H1 (cell line): Measurements from ENCODE around the gene OSCAR. TPM values are rescaled to one million over a fixed set of nuclear protein-coding genes. Genes with fewer than 3 reads are reported as not detected.

Experiments
- CTCF ChIA-PET: fragments of 300-600 bp; sonication (Branson Sonifier 250); formaldehyde crosslinking; loops from one replicate; lab custom pipeline; 2021; ENCODE audit not compliant: partially characterized antibody; lab: Charles Lee
- POLR2A ChIA-PET: fragments of 300-600 bp; sonication (Branson Sonifier 250); formaldehyde crosslinking; loops from one replicate; lab custom pipeline; 2021; ENCODE audit warnings: inconsistent platforms; ENCODE audit not compliant: partially characterized antibody; lab: Charles Lee
- DNase-seq, 2 experiments: peaks; one replicate each; pipeline versions ENCODE4 v3.0.0 to v3.0.0-alpha.2; 2010 to 2022; ENCODE audit warnings: low spot score in 2 of 2, low read depth in 1 of 2, mixed read lengths in 1 of 2
- FAIRE-seq: peaks from 2 replicates; lab custom pipeline; 2011; peaks lifted over from hg19 to GRCh38; lab: Jason Lieb, UNC
- H2AFZ ChIP-seq: 2 replicates; pipeline ENCODE4 v1.8.1; 2012; ENCODE audit warnings: low read length, inconsistent platforms
- H2AK5ac ChIP-seq: 2 replicates; pipeline ENCODE4 v1.6.1; 2013; ENCODE audit warnings: low read depth, low read length
- H2BK120ac ChIP-seq: replicated peaks from 2 replicates; pipeline ENCODE3; 2013; ENCODE audit warnings: low read depth, low read length, inconsistent platforms
- H2BK12ac ChIP-seq: 2 replicates; pipeline ENCODE4 v1.6.1; 2013; ENCODE audit warnings: low read depth, low read length
- H2BK15ac ChIP-seq: 2 replicates; pipeline ENCODE4 v1.6.1; 2013; ENCODE audit warnings: low read length
- H2BK20ac ChIP-seq: 2 replicates; pipeline ENCODE4 v1.6.1; 2013; ENCODE audit warnings: low read length
- H2BK5ac ChIP-seq: 2 replicates; pipeline ENCODE4 v1.6.1; 2013; ENCODE audit warnings: low read depth, low read length
- H3K14ac ChIP-seq: 2 replicates; pipeline ENCODE4 v1.6.1; 2013; ENCODE audit warnings: inconsistent platforms; ENCODE audit not compliant: insufficient read length
- H3K18ac ChIP-seq: 2 replicates; pipeline ENCODE4 v1.6.1; 2013; ENCODE audit warnings: low read length; ENCODE audit errors: extremely low read depth
- H3K23ac ChIP-seq: 2 replicates; pipeline ENCODE4 v1.6.1; 2013; ENCODE audit warnings: inconsistent platforms; ENCODE audit not compliant: insufficient read length
- H3K23me2 ChIP-seq: 2 replicates; pipeline ENCODE4 v1.6.1; 2013; ENCODE audit warnings: low read depth, low read length
- H3K27ac ChIP-seq: 2 replicates; pipeline ENCODE4 v1.6.1; 2011; ENCODE audit warnings: low read depth, low read length, inconsistent platforms
- H3K27me3 ChIP-seq, 4 experiments: replicated peaks in 1 of 4; 1 replicate in 1 of 4; 2 replicates in 3 of 4; pipeline versions ENCODE4 v1.6.1 to v1.8.1; 2011 to 2013; ENCODE audit warnings: low read length in 3 of 4, mild to moderate bottlenecking in 3 of 4, inconsistent platforms in 2 of 4, mixed read lengths in 2 of 4, moderate library complexity in 1 of 4; ENCODE audit not compliant: control insufficient read depth in 3 of 4, insufficient read depth in 3 of 4; ENCODE audit errors: extremely low read depth in 1 of 4
- H3K36me3 ChIP-seq, 4 experiments: 2 replicates each; pipeline versions ENCODE4 v1.6.1 to v1.8.1; 2011 to 2013; ENCODE audit warnings: mild to moderate bottlenecking in 4 of 4, low read length in 3 of 4, moderate library complexity in 2 of 4, control low read depth in 1 of 4, inconsistent platforms in 1 of 4; ENCODE audit not compliant: insufficient read depth in 4 of 4, control insufficient read depth in 2 of 4
- H3K4ac ChIP-seq: replicated peaks from 2 replicates; pipeline ENCODE3; 2013; ENCODE audit warnings: low read length, low read depth, mixed read lengths, inconsistent platforms; ENCODE audit not compliant: insufficient read length
- H3K4me1 ChIP-seq, 4 experiments: replicated peaks in 1 of 4; 1 replicate in 1 of 4; 2 replicates in 3 of 4; pipeline versions ENCODE4 v1.6.1 to v1.8.1; 2011 to 2013; ENCODE audit warnings: low read length in 3 of 4, inconsistent platforms in 2 of 4, mixed read lengths in 1 of 4; ENCODE audit not compliant: insufficient read depth in 4 of 4, control insufficient read depth in 3 of 4
- H3K4me2 ChIP-seq, 2 experiments: 2 replicates each; pipeline versions ENCODE4 v1.6.1 to v1.8.1; 2011 to 2013; ENCODE audit warnings: low read depth in 2 of 2, low read length in 2 of 2, control low read depth in 1 of 2, inconsistent platforms in 1 of 2, mild to moderate bottlenecking in 1 of 2; ENCODE audit not compliant: insufficient read depth in 1 of 2
- H3K4me3 ChIP-seq, 4 experiments: fragments of 200-600, 300-600 bp in 1 of 4; sonication (generic), shearing (Covaris generic), sonication (Bioruptor Twin) in 1 of 4; 2 replicates each; pipeline versions ENCODE4 v1.5.1 to v1.8.1; 2011 to 2016; ENCODE audit warnings: low read length in 4 of 4, low read depth in 3 of 4, control low read depth in 2 of 4, inconsistent platforms in 2 of 4, mild to moderate bottlenecking in 2 of 4, mixed read lengths in 1 of 4, moderate library complexity in 1 of 4; ENCODE audit not compliant: insufficient read depth in 2 of 4; ENCODE audit errors: extremely low read depth in 1 of 4
- H3K56ac ChIP-seq: replicated peaks from 2 replicates; pipeline ENCODE3; 2013; ENCODE audit warnings: low read depth, mild to moderate bottlenecking, mixed read lengths, low read length, inconsistent platforms; ENCODE audit not compliant: insufficient read length
- H3K79me1 ChIP-seq: 2 replicates; pipeline ENCODE4 v1.6.1; 2013; ENCODE audit warnings: low read depth, low read length, control low read depth
- H3K79me2 ChIP-seq, 2 experiments: 2 replicates each; pipeline versions ENCODE4 v1.6.1 to v1.8.1; 2012 to 2013; ENCODE audit warnings: low read length in 2 of 2, mild to moderate bottlenecking in 2 of 2, inconsistent platforms in 1 of 2; ENCODE audit not compliant: insufficient read depth in 2 of 2, control insufficient read depth in 1 of 2
- H3K9ac ChIP-seq, 4 experiments: replicated peaks in 1 of 4; 1 replicate in 1 of 4; 2 replicates in 3 of 4; pipeline versions ENCODE4 v1.6.1 to v1.8.1; 2011 to 2013; ENCODE audit warnings: low read depth in 3 of 4, low read length in 3 of 4, control low read depth in 2 of 4, mild to moderate bottlenecking in 2 of 4, moderate library complexity in 2 of 4, inconsistent platforms in 1 of 4; ENCODE audit errors: extremely low read depth in 1 of 4
- H3K9me3 ChIP-seq, 2 experiments: 2 replicates each; pipeline versions ENCODE4 v1.6.1 to v1.8.1; 2012 to 2013; ENCODE audit warnings: mild to moderate bottlenecking in 2 of 2, moderate library complexity in 2 of 2, control low read depth in 1 of 2, inconsistent platforms in 1 of 2, low read depth in 1 of 2, low read length in 1 of 2, mixed read lengths in 1 of 2; ENCODE audit not compliant: insufficient read depth in 2 of 2
- H4K20me1 ChIP-seq, 2 experiments: replicated peaks in 1 of 2; 2 replicates each; pipeline versions ENCODE3 to v1.8.1; 2011 to 2013; ENCODE audit warnings: inconsistent platforms in 2 of 2, low read length in 2 of 2, mild to moderate bottlenecking in 1 of 2; ENCODE audit not compliant: insufficient read depth in 2 of 2, control insufficient read depth in 1 of 2
- H4K5ac ChIP-seq: 2 replicates; pipeline ENCODE4 v1.6.1; 2013; ENCODE audit warnings: low read length, low read depth, mixed read lengths, inconsistent platforms; ENCODE audit not compliant: insufficient read length
- H4K8ac ChIP-seq: 2 replicates; pipeline ENCODE4 v1.8.0; 2013; ENCODE audit warnings: mild to moderate bottlenecking, moderate library complexity, low read length, inconsistent platforms; ENCODE audit not compliant: insufficient read depth; ENCODE audit errors: extremely low read depth
- H4K91ac ChIP-seq: replicated peaks from 2 replicates; pipeline ENCODE3; 2013; ENCODE audit warnings: low read length, mixed read lengths, inconsistent platforms; ENCODE audit not compliant: insufficient read length
- BCL11A ChIP-seq, 2 experiments: IDR thresholded peaks; one replicate each; pipeline ENCODE4 v1.6.1; 2011; ENCODE audit warnings: low read depth in 2 of 2, low read length in 2 of 2, mild to moderate bottlenecking in 2 of 2
- POLR2A ChIP-seq, 2 experiments: IDR thresholded peaks; 1 replicate in 1 of 2; 2 replicates in 1 of 2; pipeline ENCODE4 v1.6.1; 2011; ENCODE audit warnings: low read depth in 2 of 2, low read length in 2 of 2, mild to moderate bottlenecking in 2 of 2; ENCODE audit errors: control extremely low read depth in 1 of 2
- RNF2 ChIP-seq: fragments of 200-900, 300-1000 bp; sonication (generic); IDR thresholded peaks from 2 replicates; pipeline ENCODE4 v1.7.1; 2016; ENCODE audit warnings: borderline replicate concordance, low read depth, mild to moderate bottlenecking, antibody characterized with exemption, low read length; ENCODE audit not compliant: poor library complexity, severe bottlenecking; ENCODE audit errors: missing control alignments
- WGBS, 2 experiments: shearing (Covaris generic) in 1 of 2; methylation state at CpG; one replicate each; pipeline versions ENCODE4 v1.1.6 to v1.1.7; 2013 to 2015; ENCODE audit warnings: low lambda C conversion rate in 2 of 2, mixed read lengths in 2 of 2, inconsistent platforms in 1 of 2, low coverage in 1 of 2, missing lambda C conversion rate in 1 of 2; ENCODE audit not compliant: insufficient replicate concordance in 2 of 2, insufficient coverage in 1 of 2, insufficient read length in 1 of 2; ENCODE audit errors: extremely low coverage in 1 of 2, missing lambda C conversion rate in 1 of 2; 5-methylcytosine and 5-hydroxymethylcytosine counted together
- polyA plus RNA-seq, 7 experiments: library from polyadenylated mRNA; depleted of rRNA in 3 of 7; stranded (reverse) in 5 of 7; unstranded in 2 of 7; fragments of >200 nt in 5 of 7; fragments of 200-250 nt in 2 of 7; gene quantifications; 1 replicate in 5 of 7; 2 replicates in 1 of 7; 4 replicates in 1 of 7; pipeline versions ENCODE4 v1.2.1 to v1.2.3, GENCODE V29; 2011 to 2013; ENCODE audit warnings: missing spikeins in 2 of 7, mixed read lengths in 2 of 7
- total RNA-seq: library from RNA; stranded (reverse); fragmentation: NEBNext Ultra II Directional; extraction: Animal tissue kit (Norgen Biotek cat#: 25700); gene quantifications from 2 replicates; pipeline ENCODE4 v1.2.1, GENCODE V29; 2021

The OSCAR gene
- total and polyA plus RNA-seq, 2 of the 8 experiments (the other 6 are each of a cell fraction or from before 2014, with no cell fraction given): 1.1 TPM

GRCh38 chr19:54062643-54063042, 38.0 kb downstream of the OSCAR start:
- Histone ChIP-seq H4K8ac (no peak overlapping the region), H4K5ac (no peak overlapping the region), H3K79me2 (no peaks in the 10 kb centered on the region), H2AFZ (no peak overlapping the region), H2AK5ac (no peak overlapping the region), H2BK15ac (no peak overlapping the region), H2BK5ac (no peak overlapping the region), H3K4me2 (no peak overlapping the region), H3K4me1 (no peaks in the 10 kb centered on the region), H2BK20ac (no peak overlapping the region), H3K4ac (no peak overlapping the region), H3K14ac (no peak overlapping the region), H3K36me3 (no peaks in the 10 kb centered on the region), H4K91ac (no peak overlapping the region)
- FAIRE-seq (no peak), DNase-seq (no peak)
- TF ChIP-seq RNF2 (no peak), BCL11A (IDR thresholded peaks at IDR 0.05; ENCODE audit: low read depth in 2 of 2, low read length in 2 of 2) (no peak), POLR2A (IDR thresholded peaks at IDR 0.05; ENCODE audit: control extremely low read depth in 1 of 2, low read depth in 2 of 2, low read length in 2 of 2) (no peak)
- TF ChIP-seq, all 59 proteins: peak for 0
- Histone ChIP-seq H3K9ac (no peak overlapping the region), H3K27ac (no peak overlapping the region), H4K20me1 (no peaks in the 10 kb centered on the region), H3K23me2 (no peaks in the 10 kb centered on the region), H3K9me3 (no peaks in the 10 kb centered on the region), H3K4me3 (no peak overlapping the region), H3K56ac (no peak overlapping the region), H3K23ac (no peak overlapping the region), H3K18ac (no peak overlapping the region), H3K27me3 (no peaks in the 10 kb centered on the region), H3K79me1 (no peaks in the 10 kb centered on the region), H2BK12ac (no peak overlapping the region), H2BK120ac (no peak overlapping the region)
- 83% methylated on average over 5 of the region's 9 CpGs; no CpG with 5 or more reads in 1 of the 2 experiments for WGBS, 2 experiments
- ChIA-PET CTCF (no interaction called here), POLR2A (interaction anchor here (0.6 to 1.2 kb wide), 4 partner anchors 9 to 81 kb away, joined by 3 to 5 read pairs (median 4); no protein-coding TSS in a partner anchor)
